Measurements from ENCODE around the gene IGHMBP2. TPM values are rescaled to one million over a fixed set of nuclear protein-coding genes. Genes with fewer than 3 reads are reported as not detected.

The IGHMBP2 gene
- total and polyA plus RNA-seq, 9 of the 15 experiments (the other 6 are each of a cell fraction or from before 2014, with no cell fraction given), result 1.6 to 24.8 (median 14.5) TPM

- TF ChIP-seq CTCF (IDR thresholded peaks at IDR 0.05 in 2 of 3, conservative IDR thresholded peaks at IDR 0.05 in 1 of 3; ENCODE audit: insufficient read depth in 2 of 3, low read depth in 1 of 3, low read length in 3 of 3), result 0 out of 6 replicates have a peak, but pooled peaks of 1 of the 3 experiments have one; percentile 11
- no peak for TF ChIP-seq SRSF9 (IDR thresholded peaks at IDR 0.05; ENCODE audit: borderline replicate concordance, low read depth, low read length)
Measured at GRCh38 chr11:68955607-68955958, 51.9 kb downstream of the IGHMBP2 start (continued).

- Histone ChIP-seq H3K36me3 (ENCODE audit: control insufficient read depth, insufficient read depth, low read length) (no peaks in the 10 kb centered on the region), H3K4me2 (ENCODE audit: insufficient read depth, low read length) (no peak overlapping the region), H2AFZ (ENCODE audit: low read depth, low read length) (no peak overlapping the region), H3K27ac (ENCODE audit: extremely low read depth, low read depth, low read length) (no peak overlapping the region), H3K9me3 (replicated peaks; ENCODE audit: control insufficient read depth, insufficient read depth, low read depth, low read length) (no peaks in the 10 kb centered on the region), H3K9me1 (ENCODE audit: control insufficient read depth, insufficient read depth, low read length) (no peaks in the 10 kb centered on the region), H3K27me3 (ENCODE audit: control insufficient read depth in 2 of 2, insufficient read depth in 2 of 2, low read length in 2 of 2) (peaks cover 17 to 42% of the 10 kb centered on the region in 2 experiments; a peak in 4 of 5 replicates), H4K20me1 (replicated peaks; ENCODE audit: control insufficient read depth, insufficient read depth, low read length) (no peaks in the 10 kb centered on the region; the same call in none of the 2 replicates), H3K79me2 (ENCODE audit: control insufficient read depth, insufficient read depth, low read length) (no peaks in the 10 kb centered on the region), H3K4me3 (no peak overlapping the region), H3K9ac (ENCODE audit: insufficient read depth in 1 of 2, low read depth in 2 of 2, low read length in 2 of 2) (no peak overlapping the region), H3K4me1 (replicated peaks in 1 of 2; ENCODE audit: control insufficient read depth in 2 of 2, insufficient read depth in 2 of 2, low read length in 2 of 2) (peaks cover 8 to 23% of the 10 kb centered on the region in 2 experiments; a peak in 4 of 5 replicates)
- ATAC-seq, result peak; percentile 80
- CTCF ChIA-PET (ENCODE audit: low intra/inter-chr PET ratio), result no interaction called here
- peak; percentile 31 to 78 (median 73) for DNase-seq (ENCODE audit: extremely low read depth in 1 of 4, low spot score in 3 of 4)
- FAIRE-seq, result no peak
- TF ChIP-seq RAD21 (CRISPR knock-in tag; conservative IDR thresholded peaks at IDR 0.05 in 1 of 2, IDR thresholded peaks at IDR 0.05 in 1 of 2), result peak in 1 of 2 experiments; percentile 18; a peak in 1 of 4 replicates
- peak; percentile 100 for TF ChIP-seq ZNF740 (CRISPR knock-in tag; IDR thresholded peaks at IDR 0.05)
- peak in 1 of 2 experiments; percentile 91; a peak in 2 of 4 replicates for TF ChIP-seq ZNF740 (tag; IDR thresholded peaks at IDR 0.05)
- TF ChIP-seq VEZF1 (CRISPR knock-in tag; IDR thresholded peaks at IDR 0.05), result peak; percentile 29; the same call in 1 of the 2 replicates
- TF ChIP-seq CTCF (IDR thresholded peaks at IDR 0.05 in 2 of 3, conservative IDR thresholded peaks at IDR 0.05 in 1 of 3; ENCODE audit: insufficient read depth in 2 of 3, low read depth in 1 of 3, low read length in 3 of 3), result peak; percentile 40 to 62 (median 51); a peak in 4 of 6 replicates
- no peak for TF ChIP-seq SRSF9 (IDR thresholded peaks at IDR 0.05; ENCODE audit: borderline replicate concordance, low read depth, low read length)
- TF ChIP-seq ZNF41 (CRISPR knock-in tag; conservative IDR thresholded peaks at IDR 0.05), result no peak
- POLR2A ChIA-PET, result no interaction called here
- intact Hi-C loops (cut with micrococcal nuclease) (no loop called here), in situ Hi-C loops (cut with MboI) (no loop called here)
- BruUV-seq (replicated peaks), result no TSS peak
- 0% methylated on average over 5 of the region's 12 CpGs for WGBS (ENCODE audit: insufficient coverage, low coverage, missing lambda C conversion rate)
Measured at GRCh38 chr11:68956142-68956541, 52.5 kb downstream of the IGHMBP2 start.
